ENCODE results near the gene SDCBP2.

DNA sequence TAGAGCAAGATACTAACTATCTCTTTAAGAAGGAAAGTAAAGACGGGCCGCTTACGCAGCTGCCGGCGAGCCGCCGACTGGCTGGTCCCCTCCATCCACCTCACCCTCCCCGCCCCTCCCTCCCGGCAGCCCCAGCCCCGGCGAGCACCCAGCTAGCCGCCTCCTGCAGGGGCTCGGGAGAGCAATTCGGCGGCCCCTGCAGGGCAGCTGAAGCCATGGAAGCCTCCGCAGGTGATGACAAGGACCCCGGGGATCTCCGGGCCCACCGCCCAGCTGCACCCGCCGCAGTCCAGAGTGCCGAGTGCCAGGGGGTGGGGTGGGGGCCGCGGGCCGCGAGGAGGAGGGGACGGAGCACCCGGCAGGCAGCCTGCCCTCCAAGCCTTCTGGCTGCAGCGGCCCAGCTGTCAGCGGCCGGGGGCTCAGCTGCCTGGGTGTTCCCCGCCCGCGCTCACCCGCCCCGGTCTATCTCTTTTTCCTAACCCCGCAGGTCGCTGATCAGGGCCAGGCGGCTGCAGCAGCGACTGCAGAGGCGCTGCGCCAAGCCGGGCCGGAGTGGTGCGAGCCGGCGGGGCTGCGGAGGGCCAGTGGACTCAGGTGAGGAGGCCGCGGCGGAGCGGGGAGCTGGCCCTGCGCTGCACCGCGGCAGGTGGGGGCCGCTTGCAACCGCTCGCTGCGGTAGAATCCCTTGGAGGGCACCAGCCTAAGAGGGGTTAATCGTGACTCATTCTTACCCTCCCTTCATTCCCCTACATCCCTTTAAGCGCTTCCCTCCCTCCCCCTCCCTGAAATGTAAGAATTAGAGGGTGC is 62.6 kb downstream of the SDCBP2 start, which contains the start of gene SNPH:
- TF ChIP-seq BHLHE40 (IDR thresholded peaks at IDR 0.05; ENCODE audit: low read depth, low read length) (no peak), FOSL2 (IDR thresholded peaks at IDR 0.05) (peak; percentile 68; the same call in 1 of the 2 replicates), FOSL2 (CRISPR knock-in tag; IDR thresholded peaks at IDR 0.05) (peak; percentile 75), HOXA7 (CRISPR knock-in tag; IDR thresholded peaks at IDR 0.05) (no peak), PHF8 (IDR thresholded peaks at IDR 0.05; ENCODE audit: borderline replicate concordance, low read depth) (no peak), REST (IDR thresholded peaks at IDR 0.05) (no peak), CBX8 (IDR thresholded peaks at IDR 0.05) (no peak), RCOR1 (IDR thresholded peaks at IDR 0.05; ENCODE audit: low read depth, low read length) (no peak), RNF2 (IDR thresholded peaks at IDR 0.05; ENCODE audit: borderline replicate concordance, low read depth) (no peak), POLR2A (IDR thresholded peaks at IDR 0.05; ENCODE audit: low read length) (peak; percentile 57)
- TF ChIP-seq, protein P1, sequence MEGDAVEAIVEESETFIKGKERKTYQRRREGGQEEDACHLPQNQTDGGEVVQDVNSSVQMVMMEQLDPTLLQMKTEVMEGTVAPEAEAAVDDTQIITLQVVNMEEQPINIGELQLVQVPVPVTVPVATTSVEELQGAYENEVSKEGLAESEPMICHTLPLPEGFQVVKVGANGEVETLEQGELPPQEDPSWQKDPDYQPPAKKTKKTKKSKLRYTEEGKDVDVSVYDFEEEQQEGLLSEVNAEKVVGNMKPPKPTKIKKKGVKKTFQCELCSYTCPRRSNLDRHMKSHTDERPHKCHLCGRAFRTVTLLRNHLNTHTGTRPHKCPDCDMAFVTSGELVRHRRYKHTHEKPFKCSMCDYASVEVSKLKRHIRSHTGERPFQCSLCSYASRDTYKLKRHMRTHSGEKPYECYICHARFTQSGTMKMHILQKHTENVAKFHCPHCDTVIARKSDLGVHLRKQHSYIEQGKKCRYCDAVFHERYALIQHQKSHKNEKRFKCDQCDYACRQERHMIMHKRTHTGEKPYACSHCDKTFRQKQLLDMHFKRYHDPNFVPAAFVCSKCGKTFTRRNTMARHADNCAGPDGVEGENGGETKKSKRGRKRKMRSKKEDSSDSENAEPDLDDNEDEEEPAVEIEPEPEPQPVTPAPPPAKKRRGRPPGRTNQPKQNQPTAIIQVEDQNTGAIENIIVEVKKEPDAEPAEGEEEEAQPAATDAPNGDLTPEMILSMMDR (IDR thresholded peaks at IDR 0.05) = no peak
- TF ChIP-seq, protein P2, sequence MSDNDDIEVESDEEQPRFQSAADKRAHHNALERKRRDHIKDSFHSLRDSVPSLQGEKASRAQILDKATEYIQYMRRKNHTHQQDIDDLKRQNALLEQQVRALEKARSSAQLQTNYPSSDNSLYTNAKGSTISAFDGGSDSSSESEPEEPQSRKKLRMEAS (IDR thresholded peaks at IDR 0.05) = peak; percentile 3; the same call in 1 of the 2 replicates
- TF ChIP-seq, protein P3, sequence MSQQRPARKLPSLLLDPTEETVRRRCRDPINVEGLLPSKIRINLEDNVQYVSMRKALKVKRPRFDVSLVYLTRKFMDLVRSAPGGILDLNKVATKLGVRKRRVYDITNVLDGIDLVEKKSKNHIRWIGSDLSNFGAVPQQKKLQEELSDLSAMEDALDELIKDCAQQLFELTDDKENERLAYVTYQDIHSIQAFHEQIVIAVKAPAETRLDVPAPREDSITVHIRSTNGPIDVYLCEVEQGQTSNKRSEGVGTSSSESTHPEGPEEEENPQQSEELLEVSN (IDR thresholded peaks at IDR 0.05; ENCODE audit: borderline replicate concordance, low read depth) = no peak
- TF ChIP-seq, protein P4, sequence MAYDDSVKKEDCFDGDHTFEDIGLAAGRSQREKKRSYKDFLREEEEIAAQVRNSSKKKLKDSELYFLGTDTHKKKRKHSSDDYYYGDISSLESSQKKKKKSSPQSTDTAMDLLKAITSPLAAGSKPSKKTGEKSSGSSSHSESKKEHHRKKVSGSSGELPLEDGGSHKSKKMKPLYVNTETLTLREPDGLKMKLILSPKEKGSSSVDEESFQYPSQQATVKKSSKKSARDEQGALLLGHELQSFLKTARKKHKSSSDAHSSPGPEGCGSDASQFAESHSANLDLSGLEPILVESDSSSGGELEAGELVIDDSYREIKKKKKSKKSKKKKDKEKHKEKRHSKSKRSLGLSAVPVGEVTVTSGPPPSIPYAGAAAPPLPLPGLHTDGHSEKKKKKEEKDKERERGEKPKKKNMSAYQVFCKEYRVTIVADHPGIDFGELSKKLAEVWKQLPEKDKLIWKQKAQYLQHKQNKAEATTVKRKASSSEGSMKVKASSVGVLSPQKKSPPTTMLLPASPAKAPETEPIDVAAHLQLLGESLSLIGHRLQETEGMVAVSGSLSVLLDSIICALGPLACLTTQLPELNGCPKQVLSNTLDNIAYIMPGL (CRISPR knock-in tag; IDR thresholded peaks at IDR 0.05; ENCODE audit: borderline replicate concordance) = no peak
- TF ChIP-seq, protein P5, sequence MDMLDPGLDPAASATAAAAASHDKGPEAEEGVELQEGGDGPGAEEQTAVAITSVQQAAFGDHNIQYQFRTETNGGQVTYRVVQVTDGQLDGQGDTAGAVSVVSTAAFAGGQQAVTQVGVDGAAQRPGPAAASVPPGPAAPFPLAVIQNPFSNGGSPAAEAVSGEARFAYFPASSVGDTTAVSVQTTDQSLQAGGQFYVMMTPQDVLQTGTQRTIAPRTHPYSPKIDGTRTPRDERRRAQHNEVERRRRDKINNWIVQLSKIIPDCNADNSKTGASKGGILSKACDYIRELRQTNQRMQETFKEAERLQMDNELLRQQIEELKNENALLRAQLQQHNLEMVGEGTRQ (IDR thresholded peaks at IDR 0.05) = no peak
